ENCODE measurements around the gene SLC22A16.

SLC22A16 gene

DNA sequence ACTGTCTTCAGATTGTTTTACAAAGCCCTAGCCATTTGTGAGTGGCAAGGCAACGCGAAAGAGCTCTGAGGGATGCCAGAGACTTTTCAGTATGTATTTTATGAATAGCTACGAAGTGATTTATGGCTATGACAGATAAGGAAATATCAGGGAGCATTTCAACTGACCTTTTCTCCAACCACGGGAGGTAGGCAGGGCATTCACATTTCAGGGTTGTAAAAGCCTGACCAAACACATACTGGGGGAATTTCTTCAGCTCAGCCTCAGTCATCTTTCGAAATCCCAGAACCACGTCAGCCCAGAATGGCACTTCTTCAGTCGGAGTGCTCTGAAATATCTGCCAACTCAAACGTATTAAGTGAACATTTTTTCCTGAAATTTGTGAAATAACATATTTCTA lies 71.8 kb downstream of the SLC22A16 start:
- no peak for DNase-seq (ENCODE audit: low read depth)

GRCh38 chr6:110401585-110402176 lies 74.7 kb downstream of the SLC22A16 start:
- DNase-seq (ENCODE audit: low read depth), result no peak

- DNase-seq (ENCODE audit: low read depth), result no peak
Observed at GRCh38 chr6:110400208-110400607, 76.2 kb downstream of the SLC22A16 start.

GRCh38 chr6:110399219-110400071 lies 77.0 kb downstream of the SLC22A16 start:
- DNase-seq (ENCODE audit: low read depth), result no peak

- no peak for DNase-seq (ENCODE audit: low read depth)
Observed at GRCh38 chr6:110398778-110399177, 77.6 kb downstream of the SLC22A16 start.

GRCh38 chr6:110395221-110395620 lies 81.2 kb downstream of the SLC22A16 start:
- DNase-seq (ENCODE audit: low read depth), result no peak

DNA sequence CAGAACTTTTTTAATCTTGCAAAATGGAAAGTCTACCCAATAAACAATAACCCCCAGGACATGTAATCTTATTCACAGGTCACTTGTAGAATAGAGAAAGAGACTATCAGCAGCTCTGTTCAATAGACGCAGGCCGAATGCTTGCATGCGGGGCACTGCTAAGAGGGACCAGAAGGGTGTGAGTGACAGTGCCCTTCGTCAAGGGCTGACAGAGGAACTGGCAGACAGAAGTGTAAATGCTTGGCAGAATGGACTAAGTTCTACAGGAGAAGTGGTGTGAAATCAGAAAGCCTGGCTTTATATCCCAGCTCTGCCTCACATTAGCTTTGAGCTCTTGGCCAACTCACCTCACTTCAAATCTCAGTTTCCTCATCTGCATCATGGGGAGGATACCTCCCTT lies 82.0 kb downstream of the SLC22A16 start:
- DNase-seq (ENCODE audit: low read depth), result no peak

DNA sequence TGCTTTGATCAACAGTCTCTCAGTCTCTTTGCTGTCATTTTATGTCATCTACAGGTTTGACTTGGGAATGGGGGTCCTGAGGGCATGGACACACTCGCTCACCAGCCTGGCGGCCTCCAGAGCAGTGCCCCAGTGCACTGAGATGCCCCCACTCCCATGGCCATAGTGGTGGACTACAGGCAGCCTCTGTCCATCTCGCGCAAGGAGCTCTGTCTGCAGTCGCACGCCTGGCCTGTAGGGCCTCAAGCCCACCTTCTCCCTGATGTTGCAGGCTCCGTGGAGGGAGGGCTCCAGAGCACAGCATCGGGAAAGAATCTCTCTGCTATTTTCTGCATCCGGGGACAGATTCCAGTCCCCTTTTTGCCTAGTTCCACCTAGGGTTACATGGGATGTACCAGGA lies 83.7 kb downstream of the SLC22A16 start:
- DNase-seq (ENCODE audit: low read depth), result no peak

DNA sequence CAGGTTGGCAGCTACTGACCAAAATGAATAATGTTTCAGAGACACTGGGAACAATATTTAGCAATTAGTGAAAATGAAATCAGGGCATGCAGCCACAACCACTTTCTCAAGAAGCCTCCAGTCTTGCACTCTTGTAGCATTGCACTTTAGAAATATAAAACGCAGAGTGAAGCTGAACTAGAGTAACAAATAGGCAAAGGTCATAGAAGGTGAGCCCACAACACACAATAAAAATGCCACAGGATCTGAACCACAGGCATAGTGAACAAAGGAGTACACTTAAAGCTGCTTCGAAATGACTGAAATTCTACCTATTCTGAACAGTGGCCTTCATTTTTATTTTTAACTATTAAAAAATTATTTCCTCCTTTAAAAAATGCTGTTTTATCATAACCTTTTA lies 86.0 kb downstream of the SLC22A16 start:
- DNase-seq (ENCODE audit: low read depth), result no peak

DNA sequence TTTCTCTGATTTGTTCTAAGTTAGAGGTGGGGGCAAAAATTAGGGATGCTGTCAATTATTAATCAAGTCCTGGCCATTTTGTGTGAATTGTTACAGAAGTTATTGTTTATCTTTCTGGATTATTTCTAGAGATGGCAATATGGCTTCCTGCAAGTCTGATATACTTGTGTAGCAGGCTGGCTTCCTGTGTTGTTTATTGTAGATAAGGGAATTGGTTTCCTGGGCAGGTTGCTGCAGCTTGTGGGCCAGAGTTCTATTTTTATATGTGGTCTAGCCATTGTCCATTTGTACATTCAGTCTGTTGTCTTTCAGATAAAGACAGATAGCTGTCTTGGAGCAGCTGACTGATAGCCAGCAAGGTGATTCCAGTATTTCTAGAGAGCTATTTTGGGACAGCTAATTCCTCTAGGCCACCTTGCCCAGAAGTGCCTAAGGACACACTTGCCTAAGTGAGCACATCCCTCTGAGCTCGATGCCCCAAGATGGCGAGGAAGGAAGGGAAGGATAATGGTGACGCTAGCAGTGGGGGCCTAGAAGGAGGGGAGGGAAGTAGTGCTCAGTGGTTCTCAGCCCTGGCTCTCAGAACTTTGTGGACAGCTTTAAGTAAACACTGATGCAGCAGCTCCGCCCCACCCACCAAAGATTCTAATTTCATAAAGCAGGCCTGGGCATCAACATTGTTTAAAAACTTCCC lies 86.6 kb downstream of the SLC22A16 start:
- no peak for DNase-seq (ENCODE audit: low read depth)

DNA sequence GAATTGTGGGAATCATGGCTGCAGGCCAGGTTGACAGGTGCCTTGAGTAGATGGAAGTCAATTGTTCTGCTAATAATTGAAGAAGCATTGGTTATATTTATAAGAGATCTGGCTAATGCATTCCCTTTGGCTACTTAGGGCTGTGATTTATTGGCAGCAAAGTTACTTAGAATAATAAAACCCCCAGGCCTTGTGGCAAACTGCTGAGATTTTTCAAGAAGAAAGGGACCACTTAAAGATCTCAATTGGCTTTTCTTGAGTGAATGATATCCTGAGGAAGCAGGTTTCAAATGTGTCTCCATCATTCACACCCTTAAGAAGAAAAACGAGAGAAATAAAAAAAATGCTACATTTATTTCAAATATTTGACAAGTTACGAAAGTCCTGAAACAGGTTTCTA lies 88.4 kb downstream of the SLC22A16 start:
- no peak for DNase-seq (ENCODE audit: low read depth)

DNA sequence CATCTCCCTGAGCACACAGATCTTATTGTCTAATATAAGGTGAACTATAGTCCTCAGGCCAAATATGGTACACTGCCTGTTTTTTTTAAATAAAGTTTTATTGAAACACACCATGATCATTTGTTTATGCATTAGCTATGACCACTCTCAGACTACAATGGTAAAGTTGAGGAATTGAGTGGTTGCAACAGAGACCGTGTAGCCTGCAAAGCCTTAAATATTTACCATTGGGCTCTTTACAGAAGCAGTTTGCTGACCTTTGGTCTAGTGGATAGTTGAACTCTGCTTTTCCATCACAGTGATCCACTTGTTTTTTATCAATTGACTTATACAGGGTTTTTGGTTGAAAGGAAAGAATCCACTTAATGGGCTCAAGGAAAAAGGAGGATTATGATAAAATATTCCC lies 91.0 kb downstream of the SLC22A16 start:
- DNase-seq (ENCODE audit: low read depth), result no peak

GRCh38 chr6:110378552-110378951 lies 97.9 kb downstream of the SLC22A16 start:
- no peak for DNase-seq (ENCODE audit: low read depth)

Measured in activated T-helper 9 cell treated with anti-CD3 and anti-CD28 coated beads, Interleukin-2, amount 50 U/mL, for 16 hours (primary cell).